HL-60 (cell line): ENCODE results near the gene ANKK1.

Experiments used
- GABPA ChIP-seq: IDR thresholded peaks from 2 replicates; pipeline ENCODE4 v1.6.1; 2012; ENCODE audit warnings: low read depth
- POLR2AphosphoS5 ChIP-seq: IDR thresholded peaks from 2 replicates; pipeline ENCODE4 v1.6.1; 2012; ENCODE audit warnings: low read depth
- SPI1 ChIP-seq: IDR thresholded peaks from 2 replicates; pipeline ENCODE4 v1.6.1; 2012; ENCODE audit warnings: low read depth, mild to moderate bottlenecking, borderline replicate concordance
- TF ChIP-seq, protein P1 (sequence below): IDR thresholded peaks from one replicate; pipeline ENCODE4 v1.5.1; 2011; ENCODE audit warnings: low read length, control low read depth, inconsistent platforms; ENCODE audit not compliant: insufficient read depth
- TF ChIP-seq, protein P2 (sequence below): IDR thresholded peaks from 2 replicates; pipeline ENCODE4 v1.6.1; 2012; ENCODE audit warnings: low read depth; ENCODE audit not compliant: insufficient replicate concordance

GRCh38 chr11:113408887-113409286, 21.3 kb downstream of the ANKK1 start:
- TF ChIP-seq, protein P1, sequence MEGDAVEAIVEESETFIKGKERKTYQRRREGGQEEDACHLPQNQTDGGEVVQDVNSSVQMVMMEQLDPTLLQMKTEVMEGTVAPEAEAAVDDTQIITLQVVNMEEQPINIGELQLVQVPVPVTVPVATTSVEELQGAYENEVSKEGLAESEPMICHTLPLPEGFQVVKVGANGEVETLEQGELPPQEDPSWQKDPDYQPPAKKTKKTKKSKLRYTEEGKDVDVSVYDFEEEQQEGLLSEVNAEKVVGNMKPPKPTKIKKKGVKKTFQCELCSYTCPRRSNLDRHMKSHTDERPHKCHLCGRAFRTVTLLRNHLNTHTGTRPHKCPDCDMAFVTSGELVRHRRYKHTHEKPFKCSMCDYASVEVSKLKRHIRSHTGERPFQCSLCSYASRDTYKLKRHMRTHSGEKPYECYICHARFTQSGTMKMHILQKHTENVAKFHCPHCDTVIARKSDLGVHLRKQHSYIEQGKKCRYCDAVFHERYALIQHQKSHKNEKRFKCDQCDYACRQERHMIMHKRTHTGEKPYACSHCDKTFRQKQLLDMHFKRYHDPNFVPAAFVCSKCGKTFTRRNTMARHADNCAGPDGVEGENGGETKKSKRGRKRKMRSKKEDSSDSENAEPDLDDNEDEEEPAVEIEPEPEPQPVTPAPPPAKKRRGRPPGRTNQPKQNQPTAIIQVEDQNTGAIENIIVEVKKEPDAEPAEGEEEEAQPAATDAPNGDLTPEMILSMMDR, result no peak
- TF ChIP-seq, protein P2, sequence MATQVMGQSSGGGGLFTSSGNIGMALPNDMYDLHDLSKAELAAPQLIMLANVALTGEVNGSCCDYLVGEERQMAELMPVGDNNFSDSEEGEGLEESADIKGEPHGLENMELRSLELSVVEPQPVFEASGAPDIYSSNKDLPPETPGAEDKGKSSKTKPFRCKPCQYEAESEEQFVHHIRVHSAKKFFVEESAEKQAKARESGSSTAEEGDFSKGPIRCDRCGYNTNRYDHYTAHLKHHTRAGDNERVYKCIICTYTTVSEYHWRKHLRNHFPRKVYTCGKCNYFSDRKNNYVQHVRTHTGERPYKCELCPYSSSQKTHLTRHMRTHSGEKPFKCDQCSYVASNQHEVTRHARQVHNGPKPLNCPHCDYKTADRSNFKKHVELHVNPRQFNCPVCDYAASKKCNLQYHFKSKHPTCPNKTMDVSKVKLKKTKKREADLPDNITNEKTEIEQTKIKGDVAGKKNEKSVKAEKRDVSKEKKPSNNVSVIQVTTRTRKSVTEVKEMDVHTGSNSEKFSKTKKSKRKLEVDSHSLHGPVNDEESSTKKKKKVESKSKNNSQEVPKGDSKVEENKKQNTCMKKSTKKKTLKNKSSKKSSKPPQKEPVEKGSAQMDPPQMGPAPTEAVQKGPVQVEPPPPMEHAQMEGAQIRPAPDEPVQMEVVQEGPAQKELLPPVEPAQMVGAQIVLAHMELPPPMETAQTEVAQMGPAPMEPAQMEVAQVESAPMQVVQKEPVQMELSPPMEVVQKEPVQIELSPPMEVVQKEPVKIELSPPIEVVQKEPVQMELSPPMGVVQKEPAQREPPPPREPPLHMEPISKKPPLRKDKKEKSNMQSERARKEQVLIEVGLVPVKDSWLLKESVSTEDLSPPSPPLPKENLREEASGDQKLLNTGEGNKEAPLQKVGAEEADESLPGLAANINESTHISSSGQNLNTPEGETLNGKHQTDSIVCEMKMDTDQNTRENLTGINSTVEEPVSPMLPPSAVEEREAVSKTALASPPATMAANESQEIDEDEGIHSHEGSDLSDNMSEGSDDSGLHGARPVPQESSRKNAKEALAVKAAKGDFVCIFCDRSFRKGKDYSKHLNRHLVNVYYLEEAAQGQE, result no peak
- no peak for TF ChIP-seq POLR2AphosphoS5
- TF ChIP-seq GABPA, result no peak
- no peak for TF ChIP-seq SPI1
